Karpas-422 (cell line): ENCODE results near the gene TUBA8. TPM values are rescaled to one million over a fixed set of nuclear protein-coding genes. Genes with fewer than 3 reads are reported as not detected.

ENCODE experiments used
- DNase-seq: peaks from one replicate; pipeline ENCODE4 v3.0.0-alpha.2; 2015
- H2AFZ ChIP-seq: fragments of 200-600 bp; sonication (generic); 2 replicates; pipeline ENCODE4 v1.6.1; 2014; ENCODE audit warnings: antibody characterized with exemption, low read length, mixed read lengths
- H3K27ac ChIP-seq: fragments of 200-600 bp; sonication (generic); 2 replicates; pipeline ENCODE4 v1.5.1; 2014; ENCODE audit warnings: mild to moderate bottlenecking, low read length, moderate library complexity
- H3K27me3 ChIP-seq: fragments of 200-600 bp; sonication (generic); 2 replicates; pipeline ENCODE4 v1.6.1; 2014; ENCODE audit warnings: low read length, mixed read lengths
- H3K36me3 ChIP-seq: fragments of 200-600 bp; sonication (generic); 2 replicates; pipeline ENCODE4 v1.6.1; 2014; ENCODE audit warnings: low read length, mixed read lengths; ENCODE audit not compliant: insufficient read depth
- H3K4me1 ChIP-seq: fragments of 200-600 bp; sonication (generic); 2 replicates; pipeline ENCODE4 v1.6.1; 2014; ENCODE audit warnings: mild to moderate bottlenecking, low read length, mixed read lengths
- H3K4me2 ChIP-seq: fragments of 200-600 bp; sonication (generic); 2 replicates; pipeline ENCODE4 v1.6.1; 2014; ENCODE audit warnings: low read length, low read depth, mild to moderate bottlenecking; ENCODE audit not compliant: poor library complexity, severe bottlenecking
- H3K4me3 ChIP-seq: fragments of 200-600 bp; sonication (generic); 2 replicates; pipeline ENCODE4 v1.5.1; 2014; ENCODE audit warnings: mild to moderate bottlenecking, antibody characterized with exemption, low read length, mixed read lengths
- H3K79me2 ChIP-seq: fragments of 200-600 bp; sonication (generic); 2 replicates; pipeline ENCODE4 v1.6.1; 2014; ENCODE audit warnings: mild to moderate bottlenecking, low read length, mixed read lengths
- H3K9ac ChIP-seq: fragments of 200-600 bp; sonication (generic); 2 replicates; pipeline ENCODE4 v1.6.0; 2014; ENCODE audit warnings: low read length
- H3K9me2 ChIP-seq: fragments of 200-600 bp; sonication (generic), shearing (Covaris generic); replicated peaks from 2 replicates; pipeline ENCODE4 v1.6.0; 2014; ENCODE audit warnings: mild to moderate bottlenecking, low read length, moderate library complexity; ENCODE audit not compliant: insufficient read depth
- H3K9me3 ChIP-seq: fragments of 300-700, 200-600 bp; sonication (generic); 2 replicates; pipeline ENCODE4 v1.6.1; 2014; ENCODE audit warnings: low read length, mixed read lengths
- H4K20me1 ChIP-seq: fragments of 200-600 bp; sonication (generic); 2 replicates; pipeline ENCODE4 v1.6.1; 2014; ENCODE audit warnings: mild to moderate bottlenecking, antibody characterized with exemption, low read length, low read depth; ENCODE audit not compliant: insufficient read depth
- total RNA-seq: library from RNA; depleted of rRNA; stranded (reverse); fragments of >200 nt; shearing (Covaris generic); gene quantifications from 2 replicates; pipeline ENCODE4 v1.2.3, GENCODE V29; 2014; ENCODE audit warnings: low replicate concordance

Gene TUBA8
- total RNA-seq, 1 experiment from 2014 or later = 1.5 TPM

GRCh38 chr22:18091916-18092526, 18.6 kb upstream of the TUBA8 start:
- Histone ChIP-seq H4K20me1 (no peaks in the 10 kb centered on the region), H3K27ac (no peak overlapping the region), H3K4me3 (no peak overlapping the region), H2AFZ (no peak overlapping the region), H3K27me3 (no peaks in the 10 kb centered on the region), H3K9me2 (no peaks in the 10 kb centered on the region), H3K36me3 (peaks cover 13% of the 10 kb centered on the region), H3K4me1 (no peaks in the 10 kb centered on the region), H3K9ac (no peak overlapping the region), H3K9me3 (no peaks in the 10 kb centered on the region), H3K4me2 (no peak overlapping the region), H3K79me2 (no peaks in the 10 kb centered on the region)
- no peak for DNase-seq

GRCh38 chr22:18093661-18094060, 16.9 kb upstream of the TUBA8 start:
- Histone ChIP-seq H2AFZ (no peak overlapping the region), H3K9me3 (no peaks in the 10 kb centered on the region), H3K4me1 (peaks cover 5% of the 10 kb centered on the region), H4K20me1 (no peaks in the 10 kb centered on the region), H3K4me2 (no peak overlapping the region), H3K79me2 (no peaks in the 10 kb centered on the region), H3K27ac (no peak overlapping the region), H3K36me3 (peaks cover 10% of the 10 kb centered on the region), H3K9me2 (no peaks in the 10 kb centered on the region), H3K4me3 (no peak overlapping the region), H3K27me3 (no peaks in the 10 kb centered on the region), H3K9ac (no peak overlapping the region)
- DNase-seq = no peak

- DNase-seq = no peak
Measured at GRCh38 chr22:18095101-18095805, 15.4 kb upstream of the TUBA8 start.

DNA sequence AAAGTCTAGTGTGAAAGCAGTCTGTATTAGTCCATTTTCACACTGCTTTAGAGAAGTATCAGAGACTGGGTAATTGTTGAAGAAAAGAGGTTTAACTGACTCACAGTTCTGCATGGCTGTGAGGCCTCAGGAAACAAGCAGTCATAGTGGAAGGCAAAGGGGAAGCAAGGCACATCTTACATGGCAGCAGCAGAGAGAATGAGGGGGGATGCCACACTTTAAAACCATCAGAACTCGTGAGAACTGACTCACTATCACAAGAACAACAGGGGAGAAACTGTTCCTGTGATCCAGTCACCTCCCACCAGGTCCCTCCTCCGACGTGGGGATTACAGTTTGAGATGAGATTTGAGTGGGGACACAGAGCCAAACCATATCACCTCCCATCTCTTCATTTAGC, 13.8 kb upstream of the TUBA8 start:
- Histone ChIP-seq H3K4me3 (no peak overlapping the region), H3K27me3 (no peaks in the 10 kb centered on the region), H3K36me3 (peaks cover 7% of the 10 kb centered on the region; the same call in 1 of the 2 replicates), H3K9ac (no peak overlapping the region), H3K9me3 (no peaks in the 10 kb centered on the region), H2AFZ (no peak overlapping the region), H3K9me2 (no peaks in the 10 kb centered on the region), H3K4me2 (no peak overlapping the region), H3K27ac (no peak overlapping the region), H3K4me1 (peaks cover 5% of the 10 kb centered on the region), H3K79me2 (no peaks in the 10 kb centered on the region), H4K20me1 (no peaks in the 10 kb centered on the region)
- no peak for DNase-seq

More at GRCh38 chr22:18095101-18095805, 15.4 kb upstream of the TUBA8 start:
- peaks cover 9% of the 10 kb centered on the region for H3K36me3 ChIP-seq
- H3K9me2 ChIP-seq = no peaks in the 10 kb centered on the region
- no peaks in the 10 kb centered on the region for H3K79me2 ChIP-seq
- no peaks in the 10 kb centered on the region for H4K20me1 ChIP-seq
- H3K9me3 ChIP-seq = no peaks in the 10 kb centered on the region
- no peak overlapping the region for H3K27ac ChIP-seq
- no peak overlapping the region for H2AFZ ChIP-seq
- no peak overlapping the region for H3K9ac ChIP-seq
- H3K4me3 ChIP-seq = no peak overlapping the region
- no peak overlapping the region for H3K4me2 ChIP-seq
- H3K27me3 ChIP-seq = no peaks in the 10 kb centered on the region
- H3K4me1 ChIP-seq = peaks cover 5% of the 10 kb centered on the region

GRCh38 chr22:18100781-18101180, 9.8 kb upstream of the TUBA8 start:
- Histone ChIP-seq H3K27me3 (no peaks in the 10 kb centered on the region), H3K9me2 (no peaks in the 10 kb centered on the region), H3K4me3 (no peak overlapping the region), H3K27ac (no peak overlapping the region), H3K9ac (no peak overlapping the region), H4K20me1 (no peaks in the 10 kb centered on the region), H3K79me2 (no peaks in the 10 kb centered on the region), H3K4me1 (peaks cover 5% of the 10 kb centered on the region), H3K9me3 (peaks cover 3% of the 10 kb centered on the region), H3K36me3 (peaks cover under 1% of the 10 kb centered on the region; the same call in 1 of the 2 replicates), H3K4me2 (no peak overlapping the region), H2AFZ (no peak overlapping the region)
- DNase-seq = no peak

GRCh38 chr22:18101536-18101935, 9.1 kb upstream of the TUBA8 start:
- no peaks in the 10 kb centered on the region for H3K9me2 ChIP-seq

DNA sequence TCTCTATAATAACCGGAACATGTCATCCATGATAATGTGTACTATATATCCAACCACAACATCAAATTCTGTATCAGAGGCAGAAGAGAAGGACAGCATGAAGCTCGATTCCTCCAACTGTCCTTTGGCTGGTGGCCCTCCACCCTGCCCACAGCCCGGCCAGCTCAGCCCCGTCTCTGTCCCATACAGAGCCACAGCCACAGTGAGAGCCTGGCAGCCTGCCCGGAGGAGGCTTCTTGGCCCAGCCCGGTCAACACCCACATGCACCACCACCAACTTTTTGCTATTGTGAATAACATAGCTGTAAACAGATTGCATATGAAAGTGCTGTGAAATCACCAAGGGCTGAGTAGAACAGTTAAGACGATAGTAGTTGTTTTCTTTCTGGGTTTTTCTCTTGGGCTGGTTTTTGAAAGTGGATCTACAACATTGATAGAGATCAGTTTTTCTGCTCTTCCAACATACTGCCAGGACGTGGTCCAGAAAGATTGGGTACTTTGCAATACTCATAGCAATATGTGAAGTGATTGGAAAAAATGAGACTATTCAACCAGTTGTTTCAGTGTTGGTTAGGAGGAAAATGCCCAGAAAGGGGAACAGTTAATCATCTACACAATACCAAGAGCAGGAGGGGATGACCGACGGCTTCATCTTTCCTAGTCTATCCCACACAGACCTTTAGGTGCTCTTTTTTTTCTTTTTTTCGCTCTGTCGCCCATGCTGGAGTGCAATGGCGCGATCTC, 6.9 kb upstream of the TUBA8 start:
- Histone ChIP-seq H2AFZ (no peak overlapping the region), H3K9me2 (no peaks in the 10 kb centered on the region), H3K27ac (no peak overlapping the region), H3K36me3 (no peaks in the 10 kb centered on the region; the same call in 1 of the 2 replicates), H3K9ac (no peak overlapping the region), H4K20me1 (no peaks in the 10 kb centered on the region), H3K4me3 (no peak overlapping the region), H3K27me3 (no peaks in the 10 kb centered on the region), H3K79me2 (no peaks in the 10 kb centered on the region), H3K4me2 (no peak overlapping the region), H3K4me1 (no peaks in the 10 kb centered on the region), H3K9me3 (peaks cover 4% of the 10 kb centered on the region)
- DNase-seq = no peak

More at GRCh38 chr22:18101536-18101935, 9.1 kb upstream of the TUBA8 start:
- H3K9me3 ChIP-seq = peaks cover 4% of the 10 kb centered on the region
- no peaks in the 10 kb centered on the region; the same call in 1 of the 2 replicates for H3K36me3 ChIP-seq
- no peak overlapping the region for H3K27ac ChIP-seq
- no peaks in the 10 kb centered on the region for H3K27me3 ChIP-seq
- DNase-seq = no peak
- H4K20me1 ChIP-seq = no peaks in the 10 kb centered on the region
- no peak overlapping the region for H2AFZ ChIP-seq
- H3K4me1 ChIP-seq = peaks cover 5% of the 10 kb centered on the region
- no peaks in the 10 kb centered on the region for H3K79me2 ChIP-seq
- no peak overlapping the region for H3K4me2 ChIP-seq
- no peak overlapping the region for H3K4me3 ChIP-seq
- no peak overlapping the region for H3K9ac ChIP-seq

- peaks cover 4% of the 10 kb centered on the region for H3K4me1 ChIP-seq
- H3K9ac ChIP-seq = no peak overlapping the region
- no peak overlapping the region for H3K4me2 ChIP-seq
- no peak for DNase-seq
- no peaks in the 10 kb centered on the region; the same call in 1 of the 2 replicates for H3K36me3 ChIP-seq
- no peak overlapping the region for H3K4me3 ChIP-seq
- H3K9me3 ChIP-seq = peaks cover 4% of the 10 kb centered on the region
- no peaks in the 10 kb centered on the region for H3K27me3 ChIP-seq
- H3K27ac ChIP-seq = no peak overlapping the region
- no peak overlapping the region for H2AFZ ChIP-seq
- no peaks in the 10 kb centered on the region for H4K20me1 ChIP-seq
- no peaks in the 10 kb centered on the region for H3K9me2 ChIP-seq
- H3K79me2 ChIP-seq = no peaks in the 10 kb centered on the region
Measured at GRCh38 chr22:18104566-18104965, 6.0 kb upstream of the TUBA8 start.
